ENCODE data around the gene ZNF385D. TPM values are rescaled to one million over a fixed set of nuclear protein-coding genes. Genes with fewer than 3 reads are reported as not detected.

Gene ZNF385D
- polyA plus RNA-seq, 1 of the 3 experiments (the other 2 are of a cell fraction) = 1.8 TPM

DNA sequence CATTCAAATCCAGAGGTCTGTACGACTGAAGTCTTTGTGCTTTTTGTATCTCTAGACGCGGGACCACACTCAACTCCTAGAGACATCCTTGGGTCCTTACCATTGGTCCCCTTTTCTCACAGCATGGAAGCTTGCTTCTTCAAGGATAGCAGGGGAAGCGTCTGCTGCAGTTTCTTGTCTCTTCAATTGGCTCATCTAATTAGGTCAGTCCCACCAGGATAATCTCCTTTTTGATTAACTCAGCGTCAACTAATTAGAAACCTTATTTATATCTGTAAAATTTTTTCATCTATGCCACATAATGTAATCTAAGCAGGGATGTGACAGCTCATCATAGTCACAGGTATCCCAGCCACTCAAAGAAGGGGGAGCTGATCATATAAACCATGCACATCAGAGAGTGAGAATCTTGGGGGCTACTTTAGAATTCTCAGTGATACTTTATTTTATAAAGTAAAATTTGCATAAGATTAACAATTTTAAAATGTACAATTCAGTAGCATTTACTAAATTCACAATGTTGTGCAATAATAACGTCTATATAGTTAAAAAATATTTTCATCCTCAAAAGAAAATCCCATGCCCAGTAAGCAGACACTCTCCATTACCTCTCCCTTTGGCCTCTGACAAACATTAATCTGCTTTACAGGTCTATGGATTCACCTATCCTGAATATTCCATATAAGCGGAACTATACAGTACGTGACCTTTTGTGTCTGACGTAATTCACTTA lies 47.5 kb upstream of the ZNF385D start:
- no peak for TF ChIP-seq EZH2phosphoT487 (IDR thresholded peaks at IDR 0.05; ENCODE audit: borderline replicate concordance, low read depth)
- TF ChIP-seq, protein P1, sequence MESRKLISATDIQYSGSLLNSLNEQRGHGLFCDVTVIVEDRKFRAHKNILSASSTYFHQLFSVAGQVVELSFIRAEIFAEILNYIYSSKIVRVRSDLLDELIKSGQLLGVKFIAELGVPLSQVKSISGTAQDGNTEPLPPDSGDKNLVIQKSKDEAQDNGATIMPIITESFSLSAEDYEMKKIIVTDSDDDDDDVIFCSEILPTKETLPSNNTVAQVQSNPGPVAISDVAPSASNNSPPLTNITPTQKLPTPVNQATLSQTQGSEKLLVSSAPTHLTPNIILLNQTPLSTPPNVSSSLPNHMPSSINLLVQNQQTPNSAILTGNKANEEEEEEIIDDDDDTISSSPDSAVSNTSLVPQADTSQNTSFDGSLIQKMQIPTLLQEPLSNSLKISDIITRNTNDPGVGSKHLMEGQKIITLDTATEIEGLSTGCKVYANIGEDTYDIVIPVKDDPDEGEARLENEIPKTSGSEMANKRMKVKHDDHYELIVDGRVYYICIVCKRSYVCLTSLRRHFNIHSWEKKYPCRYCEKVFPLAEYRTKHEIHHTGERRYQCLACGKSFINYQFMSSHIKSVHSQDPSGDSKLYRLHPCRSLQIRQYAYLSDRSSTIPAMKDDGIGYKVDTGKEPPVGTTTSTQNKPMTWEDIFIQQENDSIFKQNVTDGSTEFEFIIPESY (IDR thresholded peaks at IDR 0.05; ENCODE audit: borderline replicate concordance, low read depth) = no peak
- no peak for TF ChIP-seq ELF1 (IDR thresholded peaks at IDR 0.05)
- TF ChIP-seq GATA2 (CRISPR knock-in tag; IDR thresholded peaks at IDR 0.05) = no peak
- no peak for TF ChIP-seq TAF1 (IDR thresholded peaks at IDR 0.05; ENCODE audit: borderline replicate concordance, low read depth, low read length)
- TF ChIP-seq, protein P2, sequence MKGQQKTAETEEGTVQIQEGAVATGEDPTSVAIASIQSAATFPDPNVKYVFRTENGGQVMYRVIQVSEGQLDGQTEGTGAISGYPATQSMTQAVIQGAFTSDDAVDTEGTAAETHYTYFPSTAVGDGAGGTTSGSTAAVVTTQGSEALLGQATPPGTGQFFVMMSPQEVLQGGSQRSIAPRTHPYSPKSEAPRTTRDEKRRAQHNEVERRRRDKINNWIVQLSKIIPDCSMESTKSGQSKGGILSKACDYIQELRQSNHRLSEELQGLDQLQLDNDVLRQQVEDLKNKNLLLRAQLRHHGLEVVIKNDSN (IDR thresholded peaks at IDR 0.05; ENCODE audit: borderline replicate concordance, low read depth) = no peak
- TF ChIP-seq, protein P3, sequence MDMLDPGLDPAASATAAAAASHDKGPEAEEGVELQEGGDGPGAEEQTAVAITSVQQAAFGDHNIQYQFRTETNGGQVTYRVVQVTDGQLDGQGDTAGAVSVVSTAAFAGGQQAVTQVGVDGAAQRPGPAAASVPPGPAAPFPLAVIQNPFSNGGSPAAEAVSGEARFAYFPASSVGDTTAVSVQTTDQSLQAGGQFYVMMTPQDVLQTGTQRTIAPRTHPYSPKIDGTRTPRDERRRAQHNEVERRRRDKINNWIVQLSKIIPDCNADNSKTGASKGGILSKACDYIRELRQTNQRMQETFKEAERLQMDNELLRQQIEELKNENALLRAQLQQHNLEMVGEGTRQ (IDR thresholded peaks at IDR 0.05; ENCODE audit: borderline replicate concordance, low read depth, low read length) = no peak
- TF ChIP-seq FOSL2 (IDR thresholded peaks at IDR 0.05; ENCODE audit: borderline replicate concordance, low read depth) = no peak
- TF ChIP-seq MEF2A (IDR thresholded peaks at IDR 0.05; ENCODE audit: borderline replicate concordance, low read depth) = no peak
- TF ChIP-seq NRF1 (IDR thresholded peaks at IDR 0.05; ENCODE audit: low read depth, low read length) = no peak
- no peak for TF ChIP-seq TEAD4 (IDR thresholded peaks at IDR 0.05; ENCODE audit: borderline replicate concordance, insufficient read depth)
- TF ChIP-seq RCOR1 (IDR thresholded peaks at IDR 0.05; ENCODE audit: low read length) = no peak
- TF ChIP-seq, protein P4, sequence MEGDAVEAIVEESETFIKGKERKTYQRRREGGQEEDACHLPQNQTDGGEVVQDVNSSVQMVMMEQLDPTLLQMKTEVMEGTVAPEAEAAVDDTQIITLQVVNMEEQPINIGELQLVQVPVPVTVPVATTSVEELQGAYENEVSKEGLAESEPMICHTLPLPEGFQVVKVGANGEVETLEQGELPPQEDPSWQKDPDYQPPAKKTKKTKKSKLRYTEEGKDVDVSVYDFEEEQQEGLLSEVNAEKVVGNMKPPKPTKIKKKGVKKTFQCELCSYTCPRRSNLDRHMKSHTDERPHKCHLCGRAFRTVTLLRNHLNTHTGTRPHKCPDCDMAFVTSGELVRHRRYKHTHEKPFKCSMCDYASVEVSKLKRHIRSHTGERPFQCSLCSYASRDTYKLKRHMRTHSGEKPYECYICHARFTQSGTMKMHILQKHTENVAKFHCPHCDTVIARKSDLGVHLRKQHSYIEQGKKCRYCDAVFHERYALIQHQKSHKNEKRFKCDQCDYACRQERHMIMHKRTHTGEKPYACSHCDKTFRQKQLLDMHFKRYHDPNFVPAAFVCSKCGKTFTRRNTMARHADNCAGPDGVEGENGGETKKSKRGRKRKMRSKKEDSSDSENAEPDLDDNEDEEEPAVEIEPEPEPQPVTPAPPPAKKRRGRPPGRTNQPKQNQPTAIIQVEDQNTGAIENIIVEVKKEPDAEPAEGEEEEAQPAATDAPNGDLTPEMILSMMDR (IDR thresholded peaks at IDR 0.05) = no peak
- TF ChIP-seq MXI1 (IDR thresholded peaks at IDR 0.05; ENCODE audit: low read depth, low read length) = no peak
- TF ChIP-seq SMC3 (IDR thresholded peaks at IDR 0.05; ENCODE audit: low read depth, low read length) = no peak
- Histone ChIP-seq H3K9me3 (peaks cover 4% of the 10 kb centered on the region; the same call in 1 of the 2 replicates), H3K4me1 (ENCODE audit: control insufficient read depth in 1 of 2, insufficient read depth in 2 of 2, low read depth in 1 of 2, low read length in 1 of 2) (peaks cover 0 to 8% of the 10 kb centered on the region in 2 experiments; a peak in 2 of 4 replicates), H3K27ac (ENCODE audit: low read depth in 2 of 2, low read length in 1 of 2) (no peak overlapping the region), H3K4me3 (ENCODE audit: low read depth in 2 of 2, low read length in 1 of 2) (no peak overlapping the region), H3K79me2 (ENCODE audit: insufficient read depth) (no peaks in the 10 kb centered on the region), H3K36me3 (replicated peaks in 1 of 2; ENCODE audit: control insufficient read depth in 1 of 2, insufficient read depth in 2 of 2, low read length in 1 of 2) (no peaks in the 10 kb centered on the region), H3K4me2 (no peak overlapping the region), H3F3A (replicated peaks; ENCODE audit: insufficient read depth) (no peaks in the 10 kb centered on the region), H2AFZ (ENCODE audit: low read depth) (no peak overlapping the region), H3K27me3 (ENCODE audit: insufficient read depth) (no peaks in the 10 kb centered on the region), H3K9ac (no peak overlapping the region), H3K9me2 (no peaks in the 10 kb centered on the region), H4K20me1 (ENCODE audit: insufficient read depth) (no peaks in the 10 kb centered on the region)
- no peak for DNase-seq
- CTCF ChIA-PET = no interaction called here
- POLR2A ChIA-PET = no interaction called here
- WGBS (ENCODE audit: low lambda C conversion rate) = 68% methylated on average over 9 of the region's 9 CpGs

Data from SK-N-SH (cell line).